ENCODE results near the gene CACNA1E. TPM values are rescaled to one million over a fixed set of nuclear protein-coding genes. Genes with fewer than 3 reads are reported as not detected.

The CACNA1E gene
- total RNA-seq, 2 experiments from 2014 or later, result not detected

GRCh38 chr1:181488866-181489265, 5.5 kb downstream of the CACNA1E start:
- Histone ChIP-seq H3K79me2 (ENCODE audit: insufficient read depth, low read depth, low read length) (no peaks in the 10 kb centered on the region), H4K20me1 (ENCODE audit: insufficient read depth, low read length) (no peaks in the 10 kb centered on the region), H3K4me3 (ENCODE audit: low read depth, low read length, poor library complexity, severe bottlenecking) (no peak overlapping the region), H3K9me2 (ENCODE audit: insufficient read depth, low read length) (no peaks in the 10 kb centered on the region), H3K27ac (ENCODE audit: low read depth, low read length, poor library complexity, severe bottlenecking) (no peak overlapping the region), H3K36me3 (ENCODE audit: insufficient read depth, low read length) (no peaks in the 10 kb centered on the region), H3K4me2 (ENCODE audit: low read length) (no peak overlapping the region), H2AFZ (ENCODE audit: low read length) (no peak overlapping the region), H3K9me3 (ENCODE audit: low read length) (no peaks in the 10 kb centered on the region), H3K4me1 (ENCODE audit: insufficient read depth, low read length, poor library complexity, severe bottlenecking) (no peaks in the 10 kb centered on the region)
- no TSS peak for BruUV-seq (replicated peaks)
- ChIA-PET POLR2A (no interaction called here), CTCF (ENCODE audit: unreplicated experiment) (no interaction called here)
- intact Hi-C loops (cut with micrococcal nuclease; ENCODE audit: unreplicated experiment), result no loop called here
- TF ChIP-seq CTCF (conservative IDR thresholded peaks at IDR 0.05; ENCODE audit: low read length), result no peak
- TF ChIP-seq EZH2phosphoT487 (IDR thresholded peaks at IDR 0.05; ENCODE audit: borderline replicate concordance, low read depth, low read length), result no peak
- no peak for DNase-seq (ENCODE audit: low spot score)

- no peaks in the 10 kb centered on the region for H3K9me2 ChIP-seq (ENCODE audit: insufficient read depth, low read length)
- H4K20me1 ChIP-seq (ENCODE audit: insufficient read depth, low read length), result no peaks in the 10 kb centered on the region
- DNase-seq (ENCODE audit: low spot score), result no peak
- ChIA-PET POLR2A (no interaction called here), CTCF (ENCODE audit: unreplicated experiment) (no interaction called here)
- H3K27ac ChIP-seq (ENCODE audit: low read depth, low read length, poor library complexity, severe bottlenecking), result no peak overlapping the region
- H3K9me3 ChIP-seq (ENCODE audit: low read length), result no peaks in the 10 kb centered on the region
- TF ChIP-seq CTCF (conservative IDR thresholded peaks at IDR 0.05; ENCODE audit: low read length) (no peak), EZH2phosphoT487 (IDR thresholded peaks at IDR 0.05; ENCODE audit: borderline replicate concordance, low read depth, low read length) (no peak)
- BruUV-seq (replicated peaks), result no TSS peak
- H2AFZ ChIP-seq (ENCODE audit: low read length), result no peak overlapping the region
- H3K36me3 ChIP-seq (ENCODE audit: insufficient read depth, low read length), result no peaks in the 10 kb centered on the region
- intact Hi-C loops (cut with micrococcal nuclease; ENCODE audit: unreplicated experiment), result no loop called here
- H3K4me2 ChIP-seq (ENCODE audit: low read length), result no peak overlapping the region
- H3K4me3 ChIP-seq (ENCODE audit: low read depth, low read length, poor library complexity, severe bottlenecking), result no peak overlapping the region
- H3K79me2 ChIP-seq (ENCODE audit: insufficient read depth, low read depth, low read length), result no peaks in the 10 kb centered on the region
- H3K4me1 ChIP-seq (ENCODE audit: insufficient read depth, low read length, poor library complexity, severe bottlenecking), result no peaks in the 10 kb centered on the region
These were observed 7.0 kb downstream of the CACNA1E start for GRCh38 chr1:181490276-181490675.

GRCh38 chr1:181490740-181491712, 7.7 kb downstream of the CACNA1E start:
- Histone ChIP-seq H3K4me3 (ENCODE audit: low read depth, low read length, poor library complexity, severe bottlenecking) (no peak overlapping the region), H3K9me3 (ENCODE audit: low read length) (no peaks in the 10 kb centered on the region), H4K20me1 (ENCODE audit: insufficient read depth, low read length) (no peaks in the 10 kb centered on the region), H3K9me2 (ENCODE audit: insufficient read depth, low read length) (no peaks in the 10 kb centered on the region), H3K4me2 (ENCODE audit: low read length) (no peak overlapping the region), H3K36me3 (ENCODE audit: insufficient read depth, low read length) (no peaks in the 10 kb centered on the region), H3K4me1 (ENCODE audit: insufficient read depth, low read length, poor library complexity, severe bottlenecking) (no peaks in the 10 kb centered on the region), H3K27ac (ENCODE audit: low read depth, low read length, poor library complexity, severe bottlenecking) (no peak overlapping the region), H2AFZ (ENCODE audit: low read length) (no peak overlapping the region), H3K79me2 (ENCODE audit: insufficient read depth, low read depth, low read length) (no peaks in the 10 kb centered on the region)
- no peak for TF ChIP-seq EZH2phosphoT487 (IDR thresholded peaks at IDR 0.05; ENCODE audit: borderline replicate concordance, low read depth, low read length)
- TF ChIP-seq CTCF (conservative IDR thresholded peaks at IDR 0.05; ENCODE audit: low read length), result no peak
- POLR2A ChIA-PET, result no interaction called here
- CTCF ChIA-PET (ENCODE audit: unreplicated experiment), result no interaction called here
- DNase-seq (ENCODE audit: low spot score), result no peak
- BruUV-seq (replicated peaks), result no TSS peak
- intact Hi-C loops (cut with micrococcal nuclease; ENCODE audit: unreplicated experiment), result no loop called here

Measured in OCI-LY7 (cell line).